HepG2 (cell line): ENCODE results near the gene DHRS1. TPM values are rescaled to one million over a fixed set of nuclear protein-coding genes. Genes with fewer than 3 reads are reported as not detected.
A peak's percentile ranks its signal among the peaks of the same experiment; 100 is the strongest.

ENCODE experiments used
- ATAC-seq: fragments of 200-7000 bp; cut with Tn5 transposase; 3 replicates; pipeline ENCODE4 v1.9.1; 2020; ENCODE audit warnings: mild to moderate bottlenecking, moderate library complexity
- BruUV-seq: library from RNA; stranded (reverse); fragments of 400-500 nt; replicated peaks from 2 replicates; lab custom pipeline; 2021; lab: Mats Ljungman, UMichigan
- CTCF ChIA-PET: fragments of 300-600 bp; formaldehyde crosslinking; extraction: SDS; loops from one replicate; lab custom pipeline; 2021; ENCODE audit warnings: low total read pairs, inconsistent platforms, low intra/inter-chr PET ratio; lab: Yijun Ruan, JAX
- POLR2A ChIA-PET: fragments of 350-600 bp; sonication (Branson Sonifier 250); formaldehyde crosslinking; loops from one replicate; lab custom pipeline; 2020; ENCODE audit warnings: antibody characterized with exemption, inconsistent platforms; lab: Yijun Ruan, JAX
- DNase-seq: peaks from one replicate; pipeline ENCODE4 v3.0.0-alpha.2; 2015; ENCODE audit warnings: low spot score
- FAIRE-seq: peaks from 3 replicates; lab custom pipeline; 2011; peaks lifted over from hg19 to GRCh38; lab: Jason Lieb, UNC
- H2AFZ ChIP-seq: one replicate; pipeline ENCODE4 v1.6.1; 2011; ENCODE audit warnings: low read length, inconsistent platforms
- H3K27ac ChIP-seq: fragments of 300-600 bp; 3 replicates; pipeline ENCODE4 v1.8.0; 2011; ENCODE audit warnings: mixed run types, mild to moderate bottlenecking, mixed read lengths, low read length, inconsistent platforms; ENCODE audit not compliant: insufficient read depth; ENCODE audit errors: extremely low read length
- H3K27me3 ChIP-seq, 2 experiments: fragments of 200-600 bp in 1 of 2; 2 replicates in 1 of 2; 3 replicates in 1 of 2; pipeline versions ENCODE4 v1.6.0 to v1.8.0; 2011; ENCODE audit warnings: low read length in 2 of 2, mild to moderate bottlenecking in 2 of 2, moderate library complexity in 2 of 2, inconsistent platforms in 1 of 2; ENCODE audit not compliant: insufficient read depth in 2 of 2, control insufficient read depth in 1 of 2
- H3K36me3 ChIP-seq, 2 experiments: fragments of 200-600 bp in 1 of 2; replicated peaks in 1 of 2; 2 replicates in 1 of 2; 3 replicates in 1 of 2; pipeline versions ENCODE4 v1.5.1 to v1.8.0; 2011; ENCODE audit warnings: low read length in 2 of 2, inconsistent platforms in 1 of 2; ENCODE audit not compliant: insufficient read depth in 2 of 2, control insufficient read depth in 1 of 2
- H3K4me1 ChIP-seq: 2 replicates; pipeline ENCODE4 v1.5.1; 2012; ENCODE audit warnings: low read length, inconsistent platforms; ENCODE audit not compliant: insufficient read depth
- H3K4me2 ChIP-seq: 2 replicates; pipeline ENCODE4 v1.6.0; 2011; ENCODE audit warnings: low read depth, low read length, inconsistent platforms
- H3K4me3 ChIP-seq, 3 experiments: fragments of 200-600 bp in 1 of 3; sonication (generic), shearing (Covaris generic) in 1 of 3; replicated peaks in 1 of 3; 2 replicates each; pipeline ENCODE4 v1.5.1; 2011 to 2016; ENCODE audit warnings: low read length in 3 of 3, inconsistent platforms in 2 of 3, low read depth in 2 of 3, mild to moderate bottlenecking in 2 of 3, control low read depth in 1 of 3, mixed read lengths in 1 of 3; ENCODE audit not compliant: insufficient read depth in 1 of 3
- H3K79me2 ChIP-seq: one replicate; pipeline ENCODE4 v1.6.1; 2011; ENCODE audit warnings: low read length, inconsistent platforms; ENCODE audit not compliant: insufficient read depth
- H3K9ac ChIP-seq: 2 replicates; pipeline ENCODE4 v1.6.0; 2011; ENCODE audit warnings: mild to moderate bottlenecking, low read depth, low read length, inconsistent platforms; ENCODE audit not compliant: insufficient read depth
- H3K9me3 ChIP-seq: 2 replicates; pipeline ENCODE4 v1.5.1; 2012; ENCODE audit warnings: mild to moderate bottlenecking, low read length
- H4K20me1 ChIP-seq: 2 replicates; pipeline ENCODE4 v1.6.0; 2011; ENCODE audit warnings: inconsistent platforms, mild to moderate bottlenecking, low read length, moderate library complexity; ENCODE audit not compliant: insufficient read depth
- ATF7 ChIP-seq, 2 experiments: fragments of 450-650 bp in 1 of 2; sonication (generic) in 1 of 2; formaldehyde crosslinking in 1 of 2; IDR thresholded peaks; 2 replicates each; pipeline versions ENCODE4 v1.4.0 to v1.6.1; 2016 to 2020; ENCODE audit warnings: antibody characterized with exemption in 1 of 2, mild to moderate bottlenecking in 1 of 2, missing genetic modification reagents in 1 of 2
- ATRX ChIP-seq: sonication (generic); formaldehyde crosslinking; IDR thresholded peaks from 2 replicates; pipeline ENCODE4 v1.4.0; 2020; ENCODE audit warnings: missing genetic modification reagents, borderline replicate concordance
- CENPT ChIP-seq: sonication (generic); formaldehyde crosslinking; IDR thresholded peaks from 2 replicates; pipeline ENCODE4 v1.8.0; 2022; ENCODE audit warnings: low read depth, mild to moderate bottlenecking, moderate library complexity, missing genetic modification reagents
- CHD4 ChIP-seq: fragments of 200-600 bp; sonication (generic); IDR thresholded peaks from 2 replicates; pipeline ENCODE4 v1.7.0; 2017; ENCODE audit warnings: mild to moderate bottlenecking, low read length, borderline replicate concordance
- DNMT1 ChIP-seq: sonication (generic); formaldehyde crosslinking; IDR thresholded peaks from 2 replicates; pipeline ENCODE4 v1.5.1; 2020; ENCODE audit warnings: mild to moderate bottlenecking, missing genetic modification reagents
- ELF4 ChIP-seq: sonication (generic); formaldehyde crosslinking; IDR thresholded peaks from 2 replicates; pipeline ENCODE4 v1.5.0; 2020; ENCODE audit warnings: missing genetic modification reagents, mild to moderate bottlenecking, moderate library complexity, borderline replicate concordance
- GABPB1 ChIP-seq: IDR thresholded peaks from 2 replicates; pipeline ENCODE4 v1.6.1; 2016; ENCODE audit warnings: mild to moderate bottlenecking, missing genetic modification reagents, moderate library complexity, missing compliant biosample characterization
- HHEX ChIP-seq: IDR thresholded peaks from 2 replicates; pipeline ENCODE4 v1.6.1; 2016; ENCODE audit warnings: control low read depth
- HNRNPH1 ChIP-seq: fragments of 200-400 bp; formaldehyde crosslinking; optimal IDR thresholded peaks from 2 replicates; pipeline ENCODE3; 2017; ENCODE audit warnings: mild to moderate bottlenecking, low read depth, low read length
- HOXA7 ChIP-seq: sonication (generic); formaldehyde crosslinking; IDR thresholded peaks from 2 replicates; pipeline ENCODE4 v1.8.1; 2022; ENCODE audit warnings: mild to moderate bottlenecking, missing genetic modification reagents, moderate library complexity
- ISL2 ChIP-seq: sonication (generic); formaldehyde crosslinking; IDR thresholded peaks from 2 replicates; pipeline ENCODE4 v1.5.0; 2020; ENCODE audit warnings: missing genetic modification reagents
- KAT2B ChIP-seq: fragments of 150-350 bp; IDR thresholded peaks from 2 replicates; pipeline ENCODE4 v1.6.1; 2014; ENCODE audit warnings: low read depth, low read length, borderline replicate concordance
- KDM4B ChIP-seq: sonication (generic); formaldehyde crosslinking; IDR thresholded peaks from 2 replicates; pipeline ENCODE4 v1.4.0; 2020; ENCODE audit warnings: missing genetic modification reagents
- MYC ChIP-seq: sonication (generic); formaldehyde crosslinking; IDR thresholded peaks from 2 replicates; pipeline ENCODE4 v1.9.0; 2021; ENCODE audit warnings: missing genetic modification reagents, borderline replicate concordance
- NFE2L1 ChIP-seq: sonication (generic); formaldehyde crosslinking; IDR thresholded peaks from 2 replicates; pipeline ENCODE4 v1.4.0; 2020; ENCODE audit warnings: missing genetic modification reagents, mild to moderate bottlenecking, borderline replicate concordance
- NFKBIZ ChIP-seq: IDR thresholded peaks from 2 replicates; pipeline ENCODE4 v1.6.1; 2018; ENCODE audit warnings: missing genetic modification reagents, missing compliant biosample characterization
- TEF ChIP-seq: sonication (generic); formaldehyde crosslinking; IDR thresholded peaks from 2 replicates; pipeline ENCODE4 v1.5.0; 2020; ENCODE audit warnings: missing genetic modification reagents
- ZBTB14 ChIP-seq: sonication (generic); formaldehyde crosslinking; IDR thresholded peaks from 2 replicates; pipeline ENCODE4 v1.4.0; 2020; ENCODE audit warnings: missing genetic modification reagents
- ZBTB33 ChIP-seq: sonication (generic); formaldehyde crosslinking; IDR thresholded peaks from 2 replicates; pipeline ENCODE4 v1.4.0; 2020; ENCODE audit warnings: missing genetic modification reagents
- ZNF160 ChIP-seq: sonication (generic); formaldehyde crosslinking; IDR thresholded peaks from 2 replicates; pipeline ENCODE4 v1.8.0; 2022; ENCODE audit warnings: mild to moderate bottlenecking, inconsistent platforms, missing genetic modification reagents
- ZNF777 ChIP-seq: sonication (generic); formaldehyde crosslinking; IDR thresholded peaks from 2 replicates; pipeline ENCODE4 v1.4.0; 2020; ENCODE audit warnings: missing genetic modification reagents
- WGBS: methylation state at CpG from one replicate; pipeline ENCODE4 v1.1.6; 2017; ENCODE audit warnings: low lambda C conversion rate; 5-methylcytosine and 5-hydroxymethylcytosine counted together
- in situ Hi-C: cut with HindIII; loops from 2 replicates; pipeline ENCODE4 v1.10.0; 2017; ENCODE audit warnings: low pct_unique_long_range_greater_than_20kb; ENCODE audit not compliant: extremely low pct_ligation_motif_present
- intact Hi-C: fragments of 100-400 bp; cut with micrococcal nuclease; formaldehyde crosslinking; loops from one replicate; pipeline ENCODE4 v1.10.0; 2022; ENCODE audit not compliant: unreplicated experiment
- polyA plus RNA-seq, 8 experiments: library from polyadenylated mRNA; depleted of rRNA in 3 of 8; stranded (reverse) in 7 of 8; unstranded in 1 of 8; fragments of >200 nt; fragmentation: Illumina TruSeq in 4 of 8; extraction: Trizol in 4 of 8; gene quantifications; 2 replicates each; pipeline versions ENCODE4 v1.2.1 to v1.2.3, GENCODE V29; 2011 to 2016; ENCODE audit warnings: low read depth in 4 of 8, missing spikeins in 1 of 8, mixed read lengths in 1 of 8; ENCODE audit not compliant: insufficient read depth in 1 of 8
- total RNA-seq, 5 experiments: library from RNA; depleted of rRNA; stranded (reverse); fragments of >200 nt; fragmentation: Illumina TruSeq; extraction: Trizol; gene quantifications; 2 replicates each; pipeline ENCODE4 v1.2.3, GENCODE V29; 2016; ENCODE audit warnings: low read depth in 1 of 5

DHRS1 gene
- total and polyA plus RNA-seq, 2 of the 13 experiments (the other 11 are each of a cell fraction or from before 2014, with no cell fraction given): 49.8 to 60.8 TPM

- TF ChIP-seq ZBTB33 (CRISPR knock-in tag) (peak; percentile 84), HNRNPH1 (peak; percentile 6), KDM4B (CRISPR knock-in tag) (no peak), CENPT (no peak), NFE2L1 (CRISPR knock-in tag) (peak; percentile 68; the same call in 1 of the 2 replicates), ZNF160 (peak; percentile 8; the same call in 1 of the 2 replicates), HHEX (CRISPR knock-in tag) (no peak), ATF7 (IDR thresholded peaks at IDR 0.05) (no peak), ATF7 (CRISPR knock-in tag; IDR thresholded peaks at IDR 0.05) (no peak), ZNF777 (CRISPR knock-in tag) (0 out of 2 replicates have a peak, but pooled peaks have one; percentile 41), CHD4 (no peak), MYC (CRISPR knock-in tag) (no peak), ELF4 (CRISPR knock-in tag) (peak; percentile 93; the same call in 1 of the 2 replicates)
These were observed 7.6 kb upstream of the DHRS1 start (continued) for GRCh38 chr14:24307156-24307574.

GRCh38 chr14:24304019-24304387, 4.4 kb upstream of the DHRS1 start:
- ChIA-PET CTCF (no interaction called here), POLR2A (interaction anchor here (1.3 to 24.7 kb wide), 3 partner anchors 33 to 88 kb away, joined by 3 to 850 read pairs (median 12); partner anchors contain the start of genes GMPR2, MDP1, NEDD8 and RABGGTA)
- no peak overlapping the region for H3K9ac ChIP-seq
- no peaks in the 10 kb centered on the region for H3K9me3 ChIP-seq
- in situ Hi-C loops (no loop called here), intact Hi-C loops (no loop called here)
- no peak overlapping the region for H3K4me3 ChIP-seq
- H3K27ac ChIP-seq: no peak overlapping the region
- peaks cover 33% of the 10 kb centered on the region for H3K79me2 ChIP-seq
- H3K36me3 ChIP-seq: peaks cover 49 to 58% of the 10 kb centered on the region in 2 experiments
- H2AFZ ChIP-seq: no peak overlapping the region
- no peak overlapping the region for H3K4me2 ChIP-seq
- 98% methylated on average over 11 of the region's 11 CpGs for WGBS
- ATAC-seq (no peak), DNase-seq (no peak), FAIRE-seq (no peak)
- H3K27me3 ChIP-seq: no peaks in the 10 kb centered on the region; a peak in 1 of 5 replicates
- peaks cover 53% of the 10 kb centered on the region for H3K4me1 ChIP-seq
- BruUV-seq: no TSS peak
- H4K20me1 ChIP-seq: 0 out of 2 replicates have a peak, but pooled peaks cover 4% of the 10 kb centered on the region
- TF ChIP-seq ZBTB14 (CRISPR knock-in tag) (no peak), GABPB1 (0 out of 2 replicates have a peak, but pooled peaks have one; percentile 6), HOXA7 (CRISPR knock-in tag) (no peak), ISL2 (CRISPR knock-in tag) (no peak), ATRX (CRISPR knock-in tag) (no peak), DNMT1 (CRISPR knock-in tag) (no peak), KAT2B (no peak), TEF (CRISPR knock-in tag) (no peak), NFKBIZ (CRISPR knock-in tag) (no peak)
